HG03439 (cell line): ENCODE results near the gene TRIM71.

Experiments used
- ATAC-seq: cut with Tn5 transposase; IDR thresholded peaks from one replicate; pipeline ENCODE4 v1.9.1; 2021; ENCODE audit warnings: mild to moderate bottlenecking, moderate library complexity; ENCODE audit not compliant: unreplicated experiment

Gene TRIM71

DNA sequence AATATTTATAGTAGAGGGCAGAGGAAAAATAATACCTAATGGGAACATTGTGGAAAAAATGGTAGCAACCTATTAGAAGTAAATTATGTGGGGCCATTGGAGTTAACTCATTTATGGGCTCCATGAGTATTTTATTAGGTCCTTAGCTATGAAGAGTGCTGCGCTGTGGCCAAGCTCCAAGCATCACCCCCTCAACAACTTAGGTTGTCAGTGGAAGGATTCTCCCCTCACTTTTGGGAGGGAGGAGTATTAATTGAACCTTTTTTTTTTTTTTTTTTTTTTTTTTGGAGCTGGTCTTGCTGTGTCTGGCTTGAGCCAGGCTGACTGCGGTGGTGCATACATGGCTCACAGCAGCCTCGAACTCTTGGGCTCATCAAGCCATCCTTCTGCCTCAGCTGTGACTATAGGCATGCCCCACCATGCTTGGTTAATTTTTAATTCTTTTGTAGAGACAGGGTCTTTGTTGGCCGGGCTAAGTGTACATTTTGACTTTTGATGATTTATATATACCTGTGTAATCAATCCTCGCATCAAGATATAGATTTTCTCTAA, 45.2 kb downstream of the TRIM71 start:
- no peak for ATAC-seq

DNA sequence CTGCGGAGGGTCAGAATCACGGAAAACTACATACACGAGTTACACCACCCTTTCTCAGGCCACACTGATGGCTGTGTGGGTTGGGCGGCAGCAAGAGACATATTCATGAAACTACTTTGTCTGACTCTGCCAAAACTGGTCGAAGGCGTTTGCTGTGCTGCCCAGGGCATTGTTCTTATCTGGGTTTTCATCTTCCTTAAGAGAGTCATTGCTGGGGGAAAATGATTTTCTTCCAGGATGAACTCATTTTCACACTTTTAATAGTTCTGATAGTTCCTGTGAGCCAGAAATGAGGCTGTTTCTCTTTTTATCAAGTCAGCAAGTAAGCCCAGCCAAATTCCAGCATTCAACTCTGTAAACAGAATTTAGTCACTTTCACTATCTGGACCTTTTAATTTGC, 47.6 kb downstream of the TRIM71 start:
- no peak for ATAC-seq

DNA sequence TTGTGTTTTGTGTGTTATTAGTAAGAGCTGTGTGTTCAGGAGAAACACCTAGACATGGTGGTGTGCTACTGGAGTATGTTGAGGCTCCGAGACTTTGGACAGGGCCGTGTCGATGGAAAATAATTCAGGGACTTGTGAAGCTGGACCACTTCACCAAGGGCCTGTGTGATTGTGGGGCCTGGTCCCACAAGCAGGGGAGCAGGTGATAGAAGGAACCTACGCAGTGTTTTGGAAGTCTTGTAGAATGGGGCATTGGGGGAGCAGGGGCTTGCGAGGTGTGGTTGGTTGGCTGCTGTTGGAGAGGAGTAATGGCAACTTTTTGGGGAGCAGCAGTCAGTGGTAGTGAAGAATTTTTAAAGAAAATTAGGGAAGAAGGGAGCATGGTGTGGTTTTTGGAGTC, 48.7 kb downstream of the TRIM71 start:
- no peak for ATAC-seq

DNA sequence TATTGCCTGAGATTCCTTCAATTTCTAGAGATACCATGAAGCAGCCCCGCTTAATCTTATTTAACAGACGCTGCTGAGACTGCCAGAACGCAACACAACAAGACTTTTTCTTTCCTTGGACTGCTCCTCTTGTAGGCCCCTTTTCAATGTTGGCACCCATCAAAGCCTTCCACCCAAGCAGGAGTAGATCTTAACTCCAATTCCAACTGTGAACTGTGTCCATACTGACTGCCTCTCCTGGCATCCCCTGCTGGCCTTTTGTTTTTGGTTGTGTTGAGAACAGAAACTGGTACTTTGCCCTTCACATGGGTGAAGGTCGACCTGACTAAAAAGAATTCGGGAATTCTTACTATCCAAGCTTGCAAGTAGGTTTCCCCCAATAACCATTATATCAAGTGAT, 50.2 kb downstream of the TRIM71 start:
- ATAC-seq: no peak

DNA sequence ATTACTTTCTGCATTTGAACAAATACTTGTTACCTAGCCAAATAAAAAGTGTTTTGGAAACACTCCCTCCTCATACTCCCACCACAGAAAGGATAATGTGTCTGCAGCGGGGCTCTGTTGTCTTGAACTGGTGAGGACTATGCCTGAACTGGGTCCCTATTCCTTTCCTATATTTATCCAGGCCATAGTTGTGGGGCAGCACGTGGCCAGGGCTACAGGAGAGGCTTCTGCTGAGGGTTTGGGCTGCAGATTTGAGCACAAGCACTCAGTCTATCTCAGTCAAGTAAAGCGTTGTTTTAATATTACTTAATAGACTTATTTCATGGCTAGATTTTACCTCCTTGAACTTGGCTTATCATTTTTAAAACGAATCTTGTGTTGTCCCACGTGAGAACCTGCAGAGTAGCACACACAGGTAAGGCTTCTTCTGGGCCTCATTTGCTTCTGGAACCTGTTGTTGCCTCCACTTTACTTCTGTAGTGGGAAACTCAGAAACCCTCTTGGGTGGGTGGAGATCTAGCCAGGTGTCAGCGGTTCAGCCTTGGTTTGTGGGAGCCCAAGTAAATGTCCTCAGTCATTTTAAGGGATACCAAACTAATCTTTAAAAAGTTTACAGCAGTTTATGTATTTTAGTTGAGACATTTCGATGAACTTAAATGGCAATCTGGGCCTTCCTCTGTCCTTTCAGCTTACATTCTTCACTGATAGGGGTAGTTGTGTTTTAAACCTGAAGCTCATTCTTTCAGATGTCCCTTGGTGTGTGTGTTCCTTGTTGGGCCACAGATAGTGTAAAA, 51.1 kb downstream of the TRIM71 start:
- ATAC-seq: no peak

DNA sequence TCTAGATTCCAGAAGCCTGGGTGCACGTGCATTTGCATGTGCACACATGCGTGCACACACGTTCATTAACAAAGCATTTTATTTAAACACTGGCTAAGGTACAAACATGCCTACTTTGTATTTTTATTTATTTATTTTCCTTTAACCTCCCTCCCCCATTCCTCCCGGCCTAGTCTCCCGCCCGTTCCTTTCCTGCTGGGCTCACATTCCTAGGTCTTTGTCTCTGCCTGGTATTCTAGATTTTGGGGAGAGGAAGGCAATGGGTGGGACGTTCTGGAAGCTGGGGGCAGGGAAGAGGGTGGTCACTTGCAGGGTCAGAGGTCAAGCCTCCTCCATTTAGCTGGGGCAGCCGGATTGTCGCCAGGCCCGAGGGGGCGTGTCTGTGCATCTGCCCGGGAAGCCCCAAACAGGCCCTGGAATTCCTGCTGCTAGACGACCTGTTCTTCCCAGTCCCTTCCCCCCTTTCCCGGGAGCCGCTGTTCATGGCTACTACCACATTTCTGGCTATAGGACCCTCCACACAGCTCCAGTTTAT, 51.8 kb downstream of the TRIM71 start:
- ATAC-seq: no peak

DNA sequence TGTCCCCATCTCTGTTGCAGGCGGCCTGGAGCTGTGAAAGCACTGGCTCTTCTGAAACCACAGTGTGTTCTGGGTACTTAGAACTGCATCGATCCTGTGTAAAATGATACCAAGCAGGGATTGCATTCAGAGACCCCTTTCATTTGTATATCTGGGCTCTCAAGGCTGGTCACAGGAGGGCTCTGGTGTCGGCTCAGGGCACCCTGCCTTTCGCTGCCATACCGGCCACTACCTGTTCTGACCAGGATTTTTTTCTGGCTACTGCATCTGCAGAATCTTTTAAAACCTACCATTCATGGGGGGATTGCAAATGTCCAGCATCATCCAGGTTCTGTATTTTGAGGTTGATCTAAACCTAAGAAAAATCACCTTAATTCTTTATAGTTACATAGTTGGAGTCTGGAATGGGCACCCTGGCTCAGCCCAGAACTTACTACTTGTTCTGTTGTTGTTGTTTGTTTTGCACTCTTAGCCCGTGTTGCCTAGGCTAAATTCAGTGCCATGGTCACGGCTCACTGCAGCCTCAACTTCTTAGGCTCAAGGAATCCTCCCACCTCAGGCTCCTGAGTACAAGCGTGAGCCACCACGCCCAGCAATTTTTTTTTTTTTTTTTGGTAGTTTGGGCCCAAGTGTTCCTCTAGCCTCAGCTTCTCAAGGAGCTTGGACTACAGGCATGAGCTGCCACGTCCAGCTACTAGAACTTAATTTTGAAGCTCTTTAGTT, 52.7 kb downstream of the TRIM71 start:
- ATAC-seq: no peak

DNA sequence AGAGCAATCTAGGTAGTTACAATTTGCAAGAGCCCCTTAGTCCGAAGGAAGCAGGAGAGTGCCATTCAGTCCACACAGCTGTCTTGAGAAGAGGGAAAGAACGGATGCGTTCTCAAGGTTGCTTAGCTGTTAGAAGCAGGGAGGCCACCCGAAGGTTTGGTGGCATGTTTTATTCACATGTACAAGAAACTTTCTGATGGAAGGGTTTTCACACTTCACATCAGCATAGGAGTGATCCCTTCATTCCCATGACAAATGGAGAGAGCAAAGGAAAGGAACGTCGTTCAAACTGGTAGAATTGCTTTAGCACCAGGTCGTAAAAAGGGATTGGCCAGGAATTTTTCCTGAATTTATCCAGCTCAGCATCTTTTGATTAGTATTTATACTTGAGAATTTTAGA, 53.5 kb downstream of the TRIM71 start:
- ATAC-seq: no peak

DNA sequence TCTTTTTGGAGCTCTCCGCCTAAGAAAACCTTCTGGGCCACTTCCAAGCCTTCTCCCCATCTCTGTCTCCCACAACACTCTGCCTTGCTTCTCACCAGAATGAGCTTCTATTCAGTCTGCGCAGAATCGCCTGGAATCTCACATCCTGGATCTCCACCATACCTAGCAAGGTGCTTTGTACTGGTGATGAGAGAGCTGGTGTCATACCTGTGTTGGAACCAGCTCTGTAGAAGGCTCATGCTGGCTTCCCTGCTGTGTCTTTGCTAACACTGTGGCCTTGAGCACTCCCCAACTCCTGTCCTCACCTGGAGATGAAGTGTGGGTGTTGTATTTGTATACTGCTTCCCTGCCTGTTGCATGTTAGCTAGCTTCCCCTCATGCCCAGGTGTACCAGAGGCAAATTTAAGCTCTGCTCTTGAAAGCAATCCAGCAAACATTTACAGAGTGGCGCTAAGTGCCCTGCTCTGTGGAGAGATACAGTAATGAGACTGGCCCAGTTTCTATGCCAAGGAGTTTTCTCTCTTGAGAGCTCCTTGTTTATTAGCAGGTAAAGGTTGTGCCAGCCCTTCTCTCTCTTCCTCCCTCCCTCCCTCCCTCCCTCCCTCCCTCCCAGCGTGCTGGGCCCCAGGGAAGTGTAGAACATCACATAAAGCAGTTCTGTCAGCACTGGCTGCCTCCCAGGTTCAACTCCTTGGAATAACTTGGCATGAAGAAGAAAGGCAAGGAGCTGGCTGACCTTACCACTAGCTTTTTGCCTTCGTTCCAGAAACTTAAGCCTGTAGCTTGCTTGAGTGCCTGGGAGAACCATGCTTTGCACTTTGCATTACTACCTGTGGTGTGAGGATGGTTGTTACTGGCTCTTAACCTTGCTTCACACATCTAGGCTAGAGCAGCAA, 54.9 kb downstream of the TRIM71 start:
- no peak for ATAC-seq

DNA sequence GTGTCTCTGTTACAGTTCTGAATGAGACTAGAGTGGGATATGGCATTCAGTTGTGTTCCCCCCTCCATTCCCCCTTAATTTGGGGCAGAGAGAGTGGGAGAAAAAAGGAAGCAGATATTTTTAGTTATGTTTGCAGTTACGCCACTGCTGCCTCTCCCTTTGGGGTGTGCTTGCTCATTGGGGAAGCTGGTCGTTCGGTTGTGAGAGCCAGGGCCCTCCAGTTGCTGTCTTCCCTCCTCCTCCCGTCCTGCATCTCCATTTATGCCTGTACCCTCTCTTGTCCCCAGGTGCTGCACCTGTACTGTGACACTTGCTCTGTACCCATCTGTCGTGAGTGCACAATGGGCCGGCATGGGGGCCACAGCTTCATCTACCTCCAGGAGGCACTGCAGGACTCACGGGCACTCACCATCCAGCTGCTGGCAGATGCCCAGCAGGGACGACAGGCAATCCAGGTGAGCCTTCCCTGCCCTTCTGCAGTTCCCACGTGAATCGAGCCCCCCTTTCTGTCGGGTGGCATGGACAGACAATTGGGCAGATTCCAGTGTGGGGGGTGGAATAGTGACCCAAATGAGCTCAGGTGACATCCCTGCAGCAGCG, 55.8 kb downstream of the TRIM71 start:
- ATAC-seq: no peak

DNA sequence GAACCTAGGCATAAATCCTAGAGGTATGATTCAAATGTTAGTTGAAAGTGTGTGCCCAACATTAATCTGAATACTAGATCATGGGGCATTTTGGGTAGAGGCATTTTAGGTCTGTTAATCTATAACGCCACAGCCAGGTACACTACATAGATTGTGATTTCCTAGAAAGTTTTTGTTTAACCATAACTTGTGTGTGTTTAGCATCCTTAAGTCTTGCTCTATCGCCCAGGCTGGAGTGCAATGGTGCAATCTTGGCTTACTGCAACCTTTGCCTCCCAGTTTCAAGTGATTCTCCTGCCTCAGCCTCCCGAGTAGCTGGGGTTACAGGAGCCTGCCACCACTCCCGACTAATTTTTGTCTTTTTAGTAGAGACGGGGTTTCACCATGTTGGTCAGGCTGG, 59.1 kb downstream of the TRIM71 start:
- ATAC-seq: no peak

DNA sequence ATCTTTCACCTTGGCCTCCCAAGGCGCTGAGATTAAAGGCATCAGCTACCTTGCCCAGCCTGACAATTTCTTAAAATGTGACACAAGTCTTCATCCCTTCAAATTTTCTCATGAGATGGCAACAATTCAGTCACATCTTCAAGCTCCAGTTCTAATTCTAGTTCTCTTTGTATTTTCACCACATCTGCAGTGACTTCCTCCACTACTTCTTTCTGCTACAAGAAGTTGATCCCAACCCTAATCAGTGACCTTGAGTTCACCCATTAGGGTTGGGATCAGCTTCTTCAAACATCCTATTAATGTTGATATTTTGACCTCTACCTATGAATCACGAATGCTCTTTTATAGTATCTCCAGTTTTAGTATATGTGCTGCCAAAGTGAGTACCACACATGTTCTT, 59.8 kb downstream of the TRIM71 start:
- no peak for ATAC-seq

DNA sequence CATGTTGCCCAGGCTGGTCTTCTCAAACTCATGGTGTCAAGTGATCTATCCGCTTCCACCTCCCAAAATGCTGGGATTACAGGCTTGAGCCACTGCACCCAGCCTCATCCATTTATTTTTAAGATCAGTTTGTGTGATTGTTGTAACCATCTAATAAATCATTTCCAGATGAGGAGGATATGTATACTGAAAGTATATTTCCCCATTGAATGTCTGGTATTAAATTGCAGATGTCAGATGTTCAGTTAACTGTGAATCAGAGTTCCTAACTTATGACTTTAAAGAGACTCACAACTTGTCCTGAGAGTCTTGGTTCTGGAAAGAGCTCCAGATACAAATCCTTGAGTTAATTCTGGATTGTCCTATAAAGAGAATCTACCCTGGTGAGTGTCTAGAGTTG, 62.4 kb downstream of the TRIM71 start:
- no peak for ATAC-seq

DNA sequence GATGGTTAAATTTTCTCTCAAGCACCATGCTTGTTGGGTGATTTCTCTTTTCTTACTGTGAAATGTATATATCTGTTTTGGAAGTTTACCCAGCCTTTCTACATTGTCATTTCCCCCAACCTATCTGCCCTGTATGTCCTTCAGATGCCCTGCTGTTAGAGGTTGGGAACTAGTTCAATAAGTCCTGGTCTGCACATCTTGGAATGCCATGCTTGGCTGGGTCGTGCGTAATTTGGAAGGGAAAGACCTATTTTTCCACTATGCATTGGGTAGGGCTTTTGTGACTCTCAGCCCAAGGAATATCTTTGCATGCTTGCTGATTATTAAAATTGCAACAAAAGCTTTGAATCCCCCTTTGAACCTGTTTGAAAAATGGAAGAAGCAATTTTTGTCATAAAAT, 63.8 kb downstream of the TRIM71 start:
- ATAC-seq: no peak

DNA sequence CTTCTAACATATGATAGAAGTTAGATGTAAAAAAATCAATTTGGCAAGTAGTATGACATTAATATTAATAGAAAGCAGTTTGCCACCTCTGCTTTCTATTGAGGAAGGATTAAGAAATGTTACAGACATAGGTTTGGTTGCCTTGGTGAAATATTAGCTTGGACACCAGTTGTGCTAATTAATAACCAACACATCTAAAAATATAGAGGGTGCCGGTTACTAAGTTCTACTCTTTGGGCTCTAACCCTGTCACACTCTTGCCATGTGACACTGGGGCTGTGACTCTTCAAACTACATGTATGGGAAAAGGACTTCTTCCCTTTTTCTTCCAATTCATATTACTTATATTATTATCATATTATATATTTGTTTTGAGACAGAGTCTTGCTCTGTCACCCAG, 64.4 kb downstream of the TRIM71 start:
- peak; percentile 30 for ATAC-seq

DNA sequence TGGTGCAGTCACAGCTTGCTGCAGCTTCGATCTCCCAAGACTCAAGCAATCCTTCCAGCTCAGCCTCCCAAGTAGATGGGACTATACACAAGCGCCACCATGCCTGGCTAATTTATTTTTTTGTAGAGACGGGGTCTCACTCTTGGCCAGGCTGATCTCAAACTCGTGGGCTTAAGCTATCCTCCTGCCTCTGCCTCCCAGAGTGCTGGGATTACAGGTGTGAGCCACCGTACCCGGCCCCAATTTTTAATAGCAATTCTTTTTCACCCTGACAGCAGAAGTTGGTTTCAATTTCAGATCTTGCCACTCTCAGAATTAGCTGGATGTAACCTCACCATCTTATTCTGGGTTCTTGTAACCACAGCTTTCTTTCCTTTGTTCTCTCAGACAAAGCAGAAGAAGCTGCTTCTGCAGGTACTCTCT, 64.8 kb downstream of the TRIM71 start:
- ATAC-seq: peak; percentile 93

DNA sequence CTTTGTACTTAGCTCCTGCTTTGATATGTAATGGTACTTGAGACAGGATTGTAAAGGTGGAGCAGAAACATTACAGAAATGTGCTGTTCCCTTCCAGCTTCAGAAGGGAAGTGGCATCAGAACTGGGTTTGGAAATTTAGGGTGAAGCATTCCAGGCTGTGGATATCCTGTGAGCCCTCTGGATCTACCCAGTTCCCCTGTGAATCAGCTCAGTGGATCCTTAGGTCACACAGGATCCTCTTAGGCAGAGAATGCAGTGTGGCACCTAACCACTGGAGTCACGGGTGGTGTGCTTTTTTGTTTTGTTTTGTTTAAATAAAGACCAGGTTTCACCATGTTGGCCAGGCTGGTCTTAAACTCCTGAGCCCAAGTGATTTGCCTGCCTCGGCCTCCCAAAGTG, 66.0 kb downstream of the TRIM71 start:
- no peak for ATAC-seq

DNA sequence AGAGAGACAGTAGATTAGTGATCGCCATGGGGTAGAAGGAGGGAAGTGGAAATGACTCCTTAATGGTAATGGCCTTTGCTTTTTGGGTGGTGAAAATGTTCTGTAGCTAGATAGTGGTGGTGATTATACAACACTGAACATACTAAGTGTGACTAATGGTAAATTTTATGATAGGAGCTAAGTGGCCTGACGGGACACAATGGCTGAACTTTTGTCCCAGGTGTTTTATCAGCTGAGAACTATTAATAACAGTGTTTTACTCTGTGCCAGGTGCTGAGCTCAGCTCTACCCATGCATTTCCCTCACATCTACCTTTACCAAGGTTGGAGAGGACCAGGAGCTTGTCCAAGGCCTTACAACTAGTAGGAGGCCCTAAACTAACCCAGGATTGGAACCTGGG, 66.8 kb downstream of the TRIM71 start:
- no peak for ATAC-seq

DNA sequence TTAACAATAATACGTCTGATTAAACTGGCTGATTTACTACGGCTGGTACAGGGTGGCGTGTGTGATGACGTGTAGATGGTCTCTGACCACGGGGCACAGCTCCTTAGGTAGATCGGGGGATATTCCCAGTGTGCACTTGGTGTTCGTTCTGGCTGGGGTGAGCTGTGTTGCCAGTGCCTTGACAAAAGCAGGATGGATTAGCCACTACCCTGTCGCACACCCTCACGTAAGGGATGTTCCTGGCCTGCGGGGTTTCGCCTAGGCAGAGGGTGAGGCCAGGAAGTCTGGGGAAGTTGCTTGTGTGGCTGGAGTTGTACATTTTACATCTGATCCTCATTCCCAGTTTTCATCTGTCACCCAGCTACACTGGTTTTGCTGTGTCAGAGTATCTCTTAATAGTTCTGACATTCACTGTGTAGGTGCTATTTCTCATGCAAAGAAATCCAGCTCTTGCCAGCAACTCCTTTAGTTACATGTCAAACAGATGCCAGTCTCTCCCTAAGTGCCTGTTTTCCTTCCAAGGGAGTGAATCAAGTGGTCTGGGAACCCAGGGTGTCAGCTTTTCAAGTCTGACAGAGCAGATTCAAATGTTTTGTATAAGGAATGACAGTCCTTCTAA, 67.6 kb downstream of the TRIM71 start:
- ATAC-seq: no peak

DNA sequence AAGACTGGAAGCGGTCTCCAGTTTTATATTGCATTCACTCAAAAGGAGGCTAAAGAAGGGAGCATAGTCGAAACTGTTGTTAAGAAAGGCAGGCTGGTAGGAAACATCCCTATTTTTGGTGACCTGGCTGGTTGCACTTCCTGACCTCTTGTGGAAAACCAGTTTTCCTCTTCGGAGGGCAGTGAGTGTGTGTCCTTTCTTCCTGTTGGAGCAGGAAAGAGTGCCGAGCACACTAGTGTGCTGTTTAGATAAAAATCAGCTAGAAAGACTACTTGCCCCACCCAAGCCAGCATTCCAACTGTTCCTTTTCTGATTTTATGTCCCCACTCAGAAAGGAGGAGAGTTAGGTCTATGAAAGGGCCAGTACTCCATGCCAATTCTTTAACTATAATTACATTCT, 68.5 kb downstream of the TRIM71 start:
- no peak for ATAC-seq
